Keratinocyte (primary cell): ENCODE data around the gene NECTIN4. TPM values are rescaled to one million over a fixed set of nuclear protein-coding genes. Genes with fewer than 3 reads are reported as not detected.

Experiments
- DNase-seq: peaks from one replicate; pipeline ENCODE4 v3.0.0-alpha.2; 2011; ENCODE audit warnings: low read depth, missing footprints, low spot score
- FAIRE-seq: peaks from 2 replicates; lab custom pipeline; 2011; peaks lifted over from hg19 to GRCh38; lab: Jason Lieb, UNC
- H2AFZ ChIP-seq: 2 replicates; pipeline ENCODE4 v1.6.0; 2012; ENCODE audit warnings: low read length, control low read depth, inconsistent platforms; ENCODE audit not compliant: control insufficient read depth
- H3K27ac ChIP-seq: 2 replicates; pipeline ENCODE4 v1.5.1; 2011; ENCODE audit warnings: low read length; ENCODE audit not compliant: control insufficient read depth, insufficient read depth
- H3K27me3 ChIP-seq: 3 replicates; pipeline ENCODE4 v1.6.0; 2011; ENCODE audit warnings: low read length; ENCODE audit not compliant: control insufficient read depth, insufficient read depth; ENCODE audit errors: extremely low read depth
- H3K36me3 ChIP-seq, 2 experiments: 2 replicates in 1 of 2; 3 replicates in 1 of 2; pipeline ENCODE4 v1.5.1; 2011; ENCODE audit warnings: low read length in 2 of 2, mild to moderate bottlenecking in 1 of 2; ENCODE audit not compliant: control insufficient read depth in 2 of 2, insufficient read depth in 2 of 2; ENCODE audit errors: extremely low read depth in 1 of 2
- H3K4me1 ChIP-seq: 3 replicates; pipeline ENCODE4 v1.5.1; 2011; ENCODE audit warnings: low read length; ENCODE audit not compliant: control insufficient read depth, insufficient read depth; ENCODE audit errors: extremely low read depth
- H3K4me2 ChIP-seq: 3 replicates; pipeline ENCODE4 v1.6.0; 2011; ENCODE audit warnings: low read depth, low read length; ENCODE audit not compliant: control insufficient read depth, insufficient read depth; ENCODE audit errors: extremely low read depth
- H3K4me3 ChIP-seq, 3 experiments: fragments of 200-600 bp in 1 of 3; sonication (generic) in 1 of 3; 2 replicates in 2 of 3; 3 replicates in 1 of 3; pipeline ENCODE4 v1.5.1; 2011 to 2016; ENCODE audit warnings: low read length in 3 of 3, mild to moderate bottlenecking in 3 of 3, control low read depth in 2 of 3, inconsistent platforms in 1 of 3, low read depth in 1 of 3, mixed read lengths in 1 of 3, mixed run types in 1 of 3, moderate library complexity in 1 of 3; ENCODE audit not compliant: control insufficient read depth in 2 of 3, insufficient read depth in 2 of 3; ENCODE audit errors: extremely low read depth in 1 of 3
- H3K79me2 ChIP-seq: 2 replicates; pipeline ENCODE4 v1.6.0; 2012; ENCODE audit warnings: low read length; ENCODE audit not compliant: control insufficient read depth, insufficient read depth
- H3K9ac ChIP-seq: 3 replicates; pipeline ENCODE4 v1.6.0; 2011; ENCODE audit warnings: low read length; ENCODE audit not compliant: control insufficient read depth, insufficient read depth; ENCODE audit errors: extremely low read depth
- H3K9me1 ChIP-seq: 3 replicates; pipeline ENCODE4 v1.6.0; 2011; ENCODE audit warnings: low read length; ENCODE audit not compliant: control insufficient read depth, insufficient read depth; ENCODE audit errors: extremely low read depth
- H3K9me3 ChIP-seq: 2 replicates; pipeline ENCODE4 v1.5.1; 2012; ENCODE audit warnings: low read depth, low read length; ENCODE audit not compliant: control insufficient read depth
- H4K20me1 ChIP-seq: 3 replicates; pipeline ENCODE4 v1.6.0; 2011; ENCODE audit warnings: low read length; ENCODE audit not compliant: control insufficient read depth, insufficient read depth; ENCODE audit errors: extremely low read depth
- CTCF ChIP-seq, 3 experiments: IDR thresholded peaks in 1 of 3; conservative IDR thresholded peaks in 1 of 3; optimal IDR thresholded peaks in 1 of 3; 2 replicates in 2 of 3; 3 replicates in 1 of 3; pipeline versions ENCODE3 to v1.5.1; 2011; ENCODE audit warnings: low read length in 3 of 3, mild to moderate bottlenecking in 3 of 3, moderate library complexity in 2 of 3, control low read depth in 1 of 3, inconsistent platforms in 1 of 3; ENCODE audit not compliant: insufficient read depth in 2 of 3; ENCODE audit errors: extremely low read depth in 1 of 3
- EZH2 ChIP-seq: IDR thresholded peaks from one replicate; pipeline ENCODE4 v1.6.1; 2012; ENCODE audit warnings: inconsistent platforms, mild to moderate bottlenecking, low read length, moderate library complexity
- dilution Hi-C: fragments of 300-500 bp; cut with MboI; formaldehyde crosslinking; loops from one replicate; pipeline ENCODE4 v1.7.0; 2020; ENCODE audit warnings: low sequenced_read_pairs; ENCODE audit not compliant: extremely low pct_ligation_motif_present
- polyA plus RNA-seq, 5 experiments: library from polyadenylated mRNA; depleted of rRNA in 3 of 5; stranded (reverse) in 3 of 5; stranded (forward) in 1 of 5; unstranded in 1 of 5; fragments of >200 nt; gene quantifications; 1 replicate in 1 of 5; 2 replicates in 3 of 5; 3 replicates in 1 of 5; pipeline versions ENCODE4 v1.2.1 to v1.2.3, GENCODE V29; 2011 to 2012; ENCODE audit warnings: missing spikeins in 2 of 5, low read depth in 1 of 5, low replicate concordance in 1 of 5

NECTIN4 gene
- polyA plus RNA-seq, 1 donor (not counting 4 experiments of a cell fraction or from before 2014, with no cell fraction given), result 8.6 TPM

GRCh38 chr1:161054805-161055204 lies 34.6 kb downstream of the NECTIN4 start:
- Histone ChIP-seq H3K79me2 (no peaks in the 10 kb centered on the region), H3K4me1 (no peaks in the 10 kb centered on the region), H3K9ac (no peak overlapping the region), H3K36me3 (no peaks in the 10 kb centered on the region), H3K27ac (no peak overlapping the region), H4K20me1 (no peaks in the 10 kb centered on the region), H3K27me3 (no peaks in the 10 kb centered on the region), H3K9me1 (no peaks in the 10 kb centered on the region), H2AFZ (no peak overlapping the region), H3K4me2 (no peak overlapping the region), H3K4me3 (no peak overlapping the region), H3K9me3 (no peaks in the 10 kb centered on the region)
- dilution Hi-C loops, result no loop called here
- DNase-seq (no peak), FAIRE-seq (no peak)
- no peak for TF ChIP-seq EZH2
- TF ChIP-seq CTCF (optimal IDR thresholded peaks at IDR 0.05 in 1 of 3, IDR thresholded peaks at IDR 0.05 in 1 of 3, conservative IDR thresholded peaks at IDR 0.05 in 1 of 3; ENCODE audit: extremely low read depth in 1 of 3, insufficient read depth in 2 of 3, low read length in 3 of 3), result peak in 1 of 3 experiments; percentile 41

GRCh38 chr1:161054232-161054631 lies 35.1 kb downstream of the NECTIN4 start:
- dilution Hi-C loops, result no loop called here
- Histone ChIP-seq H3K36me3 (no peaks in the 10 kb centered on the region), H3K4me1 (no peaks in the 10 kb centered on the region), H4K20me1 (no peaks in the 10 kb centered on the region), H3K4me2 (no peak overlapping the region), H3K9me1 (no peaks in the 10 kb centered on the region), H3K9ac (no peak overlapping the region), H3K4me3 (no peak overlapping the region), H2AFZ (no peak overlapping the region), H3K79me2 (no peaks in the 10 kb centered on the region), H3K27me3 (no peaks in the 10 kb centered on the region), H3K27ac (no peak overlapping the region), H3K9me3 (peaks cover 2% of the 10 kb centered on the region)
- TF ChIP-seq EZH2 (no peak), CTCF (optimal IDR thresholded peaks at IDR 0.05 in 1 of 3, IDR thresholded peaks at IDR 0.05 in 1 of 3, conservative IDR thresholded peaks at IDR 0.05 in 1 of 3; ENCODE audit: extremely low read depth in 1 of 3, insufficient read depth in 2 of 3, low read length in 3 of 3) (no peak)
- DNase-seq, result no peak
- FAIRE-seq, result no peak
